ENCODE data around the gene DYNLRB1.

DNA sequence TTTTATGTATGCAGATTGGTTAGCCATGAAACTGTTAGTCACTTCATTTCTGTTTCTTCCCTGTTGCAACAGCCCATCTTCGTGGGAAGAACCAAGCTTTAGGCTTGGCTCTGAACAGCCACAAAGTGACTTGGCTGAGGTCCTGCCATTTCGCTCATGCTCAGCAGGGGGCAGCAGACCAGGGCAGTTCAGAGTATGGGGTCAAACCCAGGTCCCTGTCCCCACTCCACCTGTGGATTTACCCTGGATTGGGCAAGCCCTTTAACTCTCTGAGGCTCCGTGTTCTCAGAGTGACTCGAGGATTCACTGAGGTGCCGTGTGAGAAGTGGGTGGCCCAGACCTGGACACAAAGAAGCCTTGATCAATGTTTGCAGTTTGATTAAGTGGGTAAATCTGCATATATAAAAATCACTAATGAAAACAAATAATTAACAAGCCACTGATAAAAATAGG is 22.5 kb downstream of the DYNLRB1 start:
- TF ChIP-seq, protein P1, sequence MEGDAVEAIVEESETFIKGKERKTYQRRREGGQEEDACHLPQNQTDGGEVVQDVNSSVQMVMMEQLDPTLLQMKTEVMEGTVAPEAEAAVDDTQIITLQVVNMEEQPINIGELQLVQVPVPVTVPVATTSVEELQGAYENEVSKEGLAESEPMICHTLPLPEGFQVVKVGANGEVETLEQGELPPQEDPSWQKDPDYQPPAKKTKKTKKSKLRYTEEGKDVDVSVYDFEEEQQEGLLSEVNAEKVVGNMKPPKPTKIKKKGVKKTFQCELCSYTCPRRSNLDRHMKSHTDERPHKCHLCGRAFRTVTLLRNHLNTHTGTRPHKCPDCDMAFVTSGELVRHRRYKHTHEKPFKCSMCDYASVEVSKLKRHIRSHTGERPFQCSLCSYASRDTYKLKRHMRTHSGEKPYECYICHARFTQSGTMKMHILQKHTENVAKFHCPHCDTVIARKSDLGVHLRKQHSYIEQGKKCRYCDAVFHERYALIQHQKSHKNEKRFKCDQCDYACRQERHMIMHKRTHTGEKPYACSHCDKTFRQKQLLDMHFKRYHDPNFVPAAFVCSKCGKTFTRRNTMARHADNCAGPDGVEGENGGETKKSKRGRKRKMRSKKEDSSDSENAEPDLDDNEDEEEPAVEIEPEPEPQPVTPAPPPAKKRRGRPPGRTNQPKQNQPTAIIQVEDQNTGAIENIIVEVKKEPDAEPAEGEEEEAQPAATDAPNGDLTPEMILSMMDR (IDR thresholded peaks at IDR 0.05) = peak; percentile 94
- no peak for TF ChIP-seq ZFX (IDR thresholded peaks at IDR 0.05; ENCODE audit: borderline replicate concordance)

Measured in 22Rv1 (cell line).